ENCODE data around the gene CNPY1.

DNA sequence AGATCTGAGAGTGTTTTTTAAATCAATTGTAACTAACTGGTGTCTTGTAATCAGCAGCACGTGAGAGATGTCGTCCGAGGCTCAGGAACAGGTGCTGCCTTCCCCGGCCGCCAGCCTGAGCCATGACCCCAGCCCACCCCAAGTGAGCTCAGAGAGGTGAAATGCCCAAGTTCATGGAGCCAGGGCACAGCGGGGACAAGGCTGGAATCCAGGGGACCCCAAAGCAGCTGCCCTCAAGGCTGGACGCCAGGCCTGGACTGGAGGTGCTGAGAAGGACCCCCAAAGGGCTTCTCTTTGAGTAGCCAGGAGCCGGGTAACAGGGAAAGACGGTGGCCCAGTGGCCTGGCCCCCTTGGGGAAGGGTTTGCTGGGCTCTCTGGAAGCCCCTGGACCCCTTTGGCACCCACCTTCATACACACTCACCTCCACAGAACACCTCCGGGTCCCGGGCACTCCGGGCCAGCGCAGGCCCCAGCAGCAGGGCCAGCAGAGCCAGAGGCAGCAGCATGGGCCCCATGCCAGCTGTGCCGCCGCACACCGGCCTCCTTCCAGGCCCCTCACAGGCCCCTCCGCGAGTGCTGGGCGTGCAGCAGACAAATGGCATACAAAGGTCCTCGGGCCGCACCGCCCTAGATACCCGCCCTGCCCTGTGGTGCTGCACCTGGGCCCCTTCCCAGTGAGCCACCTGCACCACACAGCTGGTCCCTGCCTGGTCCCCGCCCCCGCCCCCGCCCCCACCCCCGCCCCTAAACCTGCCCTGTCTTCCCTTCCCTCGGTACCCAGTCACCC, 24.0 kb upstream of the CNPY1 start:
- TF ChIP-seq, protein P1, sequence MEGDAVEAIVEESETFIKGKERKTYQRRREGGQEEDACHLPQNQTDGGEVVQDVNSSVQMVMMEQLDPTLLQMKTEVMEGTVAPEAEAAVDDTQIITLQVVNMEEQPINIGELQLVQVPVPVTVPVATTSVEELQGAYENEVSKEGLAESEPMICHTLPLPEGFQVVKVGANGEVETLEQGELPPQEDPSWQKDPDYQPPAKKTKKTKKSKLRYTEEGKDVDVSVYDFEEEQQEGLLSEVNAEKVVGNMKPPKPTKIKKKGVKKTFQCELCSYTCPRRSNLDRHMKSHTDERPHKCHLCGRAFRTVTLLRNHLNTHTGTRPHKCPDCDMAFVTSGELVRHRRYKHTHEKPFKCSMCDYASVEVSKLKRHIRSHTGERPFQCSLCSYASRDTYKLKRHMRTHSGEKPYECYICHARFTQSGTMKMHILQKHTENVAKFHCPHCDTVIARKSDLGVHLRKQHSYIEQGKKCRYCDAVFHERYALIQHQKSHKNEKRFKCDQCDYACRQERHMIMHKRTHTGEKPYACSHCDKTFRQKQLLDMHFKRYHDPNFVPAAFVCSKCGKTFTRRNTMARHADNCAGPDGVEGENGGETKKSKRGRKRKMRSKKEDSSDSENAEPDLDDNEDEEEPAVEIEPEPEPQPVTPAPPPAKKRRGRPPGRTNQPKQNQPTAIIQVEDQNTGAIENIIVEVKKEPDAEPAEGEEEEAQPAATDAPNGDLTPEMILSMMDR (IDR thresholded peaks at IDR 0.05): no peak
- TF ChIP-seq POLR2A (IDR thresholded peaks at IDR 0.05): no peak
- TF ChIP-seq POLR2AphosphoS5 (IDR thresholded peaks at IDR 0.05): no peak

Measured in breast epithelium (tissue), 3 donors.